GM23338 (cell line): Measurements from ENCODE around the gene RNF157. TPM values are rescaled to one million over a fixed set of nuclear protein-coding genes. Genes with fewer than 3 reads are reported as not detected.

Experiments
- ATAC-seq: fragments of 200-7000 bp; cut with Tn5 transposase; 3 replicates; pipeline ENCODE4 v1.9.1; 2020
- DNase-seq: peaks from one replicate; pipeline ENCODE4 v3.0.0-alpha.2; 2015; ENCODE audit warnings: low spot score
- H2AFZ ChIP-seq: fragments of 200-600 bp; sonication (generic); 2 replicates; pipeline ENCODE4 v1.8.0; 2016; ENCODE audit warnings: antibody characterized with exemption, mild to moderate bottlenecking, moderate library complexity
- H3F3A ChIP-seq: fragments of 200-600 bp; sonication (generic); replicated peaks from 2 replicates; pipeline ENCODE4 v1.8.0; 2017; ENCODE audit warnings: antibody characterized with exemption, mixed run types, low read depth
- H3K27ac ChIP-seq: fragments of 200-600 bp; sonication (generic); 2 replicates; pipeline ENCODE4 v1.6.1; 2016; ENCODE audit warnings: low read depth
- H3K27me3 ChIP-seq: fragments of 200-600 bp; sonication (generic); 2 replicates; pipeline ENCODE4 v1.8.0; 2016; ENCODE audit warnings: mild to moderate bottlenecking, mixed run types, moderate library complexity; ENCODE audit not compliant: insufficient read depth
- H3K36me3 ChIP-seq: fragments of 200-600 bp; sonication (generic); 2 replicates; pipeline ENCODE4 v1.8.0; 2016; ENCODE audit warnings: mild to moderate bottlenecking; ENCODE audit not compliant: insufficient read depth
- H3K4me1 ChIP-seq: fragments of 200-600 bp; sonication (generic); 2 replicates; pipeline ENCODE4 v1.8.0; 2016; ENCODE audit warnings: mild to moderate bottlenecking, moderate library complexity; ENCODE audit not compliant: insufficient read depth
- H3K4me2 ChIP-seq: fragments of 200-600 bp; sonication (generic); 2 replicates; pipeline ENCODE4 v1.7.1; 2017; ENCODE audit warnings: mixed run types
- H3K4me3 ChIP-seq: fragments of 200-600 bp; sonication (generic); 2 replicates; pipeline ENCODE4 v1.6.1; 2016; ENCODE audit warnings: mixed run types
- H3K79me2 ChIP-seq: fragments of 200-600 bp; sonication (generic); replicated peaks from 2 replicates; pipeline ENCODE4 v1.8.0; 2017; ENCODE audit warnings: mild to moderate bottlenecking; ENCODE audit not compliant: insufficient read depth
- H3K9me2 ChIP-seq: fragments of 200-600 bp; sonication (generic); 2 replicates; pipeline ENCODE4 v1.8.0; 2017; ENCODE audit not compliant: insufficient read depth
- H4K20me1 ChIP-seq: fragments of 200-600 bp; sonication (generic); replicated peaks from 2 replicates; pipeline ENCODE4 v1.8.0; 2017; ENCODE audit warnings: mild to moderate bottlenecking; ENCODE audit not compliant: insufficient read depth
- H3K27ac Mint-ChIP-seq: 2 replicates; pipeline ENCODE4 v1.8.0; 2020; ENCODE audit warnings: inconsistent platforms, mild to moderate bottlenecking, moderate library complexity, mixed read lengths
- H3K27me3 Mint-ChIP-seq: 3 replicates; pipeline ENCODE4 v1.8.0; 2022; ENCODE audit warnings: low read depth, mild to moderate bottlenecking, moderate library complexity, mixed read lengths, inconsistent platforms; ENCODE audit not compliant: insufficient read depth, poor library complexity
- H3K36me3 Mint-ChIP-seq: 3 replicates; pipeline ENCODE4 v1.8.0; 2021; ENCODE audit warnings: low read depth, mild to moderate bottlenecking, inconsistent platforms, moderate library complexity, mixed read lengths
- H3K4me1 Mint-ChIP-seq: 3 replicates; pipeline ENCODE4 v1.8.0; 2020; ENCODE audit warnings: mild to moderate bottlenecking, inconsistent platforms, mixed read lengths
- H3K4me3 Mint-ChIP-seq: 3 replicates; pipeline ENCODE4 v1.8.0; 2021; ENCODE audit warnings: moderate library complexity, mild to moderate bottlenecking, inconsistent platforms, mixed read lengths
- H3K9me3 Mint-ChIP-seq: 3 replicates; pipeline ENCODE4 v1.8.0; 2020; ENCODE audit warnings: moderate library complexity, mild to moderate bottlenecking, inconsistent platforms, mixed read lengths
- CREB1 ChIP-seq: fragments of 250-450 bp; sonication (Bioruptor Pico); IDR thresholded peaks from 2 replicates; pipeline ENCODE4 v1.5.0; 2020; ENCODE audit warnings: low read depth, mild to moderate bottlenecking, moderate library complexity
- CTCF ChIP-seq, 2 experiments: fragments of 200-600 bp in 1 of 2; sonication (generic) in 1 of 2; conservative IDR thresholded peaks; 2 replicates each; pipeline versions ENCODE4 v1.5.1 to v1.6.1; 2016 to 2017; ENCODE audit warnings: antibody characterized with exemption in 2 of 2, low read depth in 2 of 2, mild to moderate bottlenecking in 2 of 2, moderate library complexity in 1 of 2
- ETS1 ChIP-seq: IDR thresholded peaks from 2 replicates; pipeline ENCODE4 v1.6.1; 2016; ENCODE audit warnings: antibody characterized with exemption
- EZH2 ChIP-seq: fragments of 200-600 bp; sonication (generic); IDR thresholded peaks from one replicate; pipeline ENCODE4 v1.8.0; 2017; ENCODE audit warnings: antibody characterized with exemption, mild to moderate bottlenecking, low read depth; ENCODE audit not compliant: unreplicated experiment
- EZH2phosphoT487 ChIP-seq: fragments of 200-600 bp; sonication (generic); IDR thresholded peaks from one replicate; pipeline ENCODE4 v1.8.1; 2018; ENCODE audit warnings: antibody characterized with exemption; ENCODE audit not compliant: unreplicated experiment
- JUNB ChIP-seq: IDR thresholded peaks from one replicate; pipeline ENCODE4 v1.6.1; 2016; ENCODE audit warnings: antibody characterized with exemption; ENCODE audit not compliant: unreplicated experiment
- NANOG ChIP-seq: IDR thresholded peaks from 2 replicates; pipeline ENCODE4 v1.6.1; 2016; ENCODE audit warnings: antibody characterized with exemption, borderline replicate concordance
- POLR2AphosphoS5 ChIP-seq: IDR thresholded peaks from 2 replicates; pipeline ENCODE4 v1.6.1; 2016; ENCODE audit warnings: antibody characterized with exemption, low read depth
- REST ChIP-seq: IDR thresholded peaks from one replicate; pipeline ENCODE4 v1.6.1; 2018; ENCODE audit warnings: antibody characterized with exemption; ENCODE audit not compliant: unreplicated experiment
- STAT1 ChIP-seq: IDR thresholded peaks from one replicate; pipeline ENCODE4 v1.6.1; 2016; ENCODE audit warnings: antibody characterized with exemption; ENCODE audit not compliant: unreplicated experiment
- ZNF114 ChIP-seq: fragments of 250-450 bp; sonication (Bioruptor Pico); IDR thresholded peaks from 2 replicates; pipeline ENCODE4 v1.5.0; 2020; ENCODE audit warnings: mild to moderate bottlenecking, moderate library complexity
- ZNF331 ChIP-seq: fragments of 250-450 bp; sonication (Bioruptor Pico); IDR thresholded peaks from 2 replicates; pipeline ENCODE4 v1.5.0; 2020; ENCODE audit warnings: low read depth, mild to moderate bottlenecking, moderate library complexity
- ZNF462 ChIP-seq: fragments of 250-450 bp; sonication (Bioruptor Pico); IDR thresholded peaks from 2 replicates; pipeline ENCODE4 v1.5.0; 2020; ENCODE audit warnings: mild to moderate bottlenecking, moderate library complexity
- polyA plus RNA-seq: library from polyadenylated mRNA; unstranded; fragments of >200 nt; fragmentation: Nextera tagmentation; extraction: Ambion mirVana; gene quantifications from 2 replicates; pipeline ENCODE4 v1.2.1, GENCODE V29; 2016
- total RNA-seq: library from RNA; depleted of rRNA; stranded (reverse); fragments of >200 nt; shearing (Covaris generic); gene quantifications from 2 replicates; pipeline ENCODE4 v1.2.3, GENCODE V29; 2014

Gene RNF157
- total and polyA plus RNA-seq, 2 experiments from 2014 or later = 7.8 to 11.7 TPM

- Histone ChIP-seq H3K9me2 (no peaks in the 10 kb centered on the region), H3K4me1 (no peaks in the 10 kb centered on the region), H3K36me3 (no peaks in the 10 kb centered on the region), H3K4me3 (no peak overlapping the region), H3F3A (no peaks in the 10 kb centered on the region), H3K79me2 (no peaks in the 10 kb centered on the region), H3K4me2 (no peak overlapping the region), H4K20me1 (no peaks in the 10 kb centered on the region), H2AFZ (peak overlapping the region; percentile 66), H3K27me3 (no peaks in the 10 kb centered on the region), H3K27ac (no peak overlapping the region)
- ATAC-seq (no peak), DNase-seq (no peak)
- Mint-ChIP-seq H3K36me3 (0 out of 3 replicates have a peak, but pooled peaks cover 2% of the 10 kb centered on the region), H3K27ac (no peak overlapping the region), H3K9me3 (no peaks in the 10 kb centered on the region), H3K27me3 (peaks cover 8% of the 10 kb centered on the region), H3K4me1 (peaks cover 4% of the 10 kb centered on the region; the same call in 2 of the 3 replicates), H3K4me3 (no peak overlapping the region)
- no peak for TF ChIP-seq EZH2phosphoT487
- TF ChIP-seq POLR2AphosphoS5 = no peak
- no peak for TF ChIP-seq NANOG
- no peak for TF ChIP-seq REST
- TF ChIP-seq ETS1 = no peak
- TF ChIP-seq STAT1 = no peak
- no peak for TF ChIP-seq CTCF (conservative IDR thresholded peaks at IDR 0.05; ENCODE audit: low read depth in 2 of 2)
- TF ChIP-seq ZNF331 (CRISPR knock-in tag) = no peak
- TF ChIP-seq JUNB = no peak
- TF ChIP-seq ZNF462 (CRISPR knock-in tag) = no peak
- TF ChIP-seq CREB1 (CRISPR knock-in tag) = no peak
- no peak for TF ChIP-seq ZNF114
- no peak for TF ChIP-seq EZH2
Observed at GRCh38 chr17:76255801-76256429, 15.6 kb upstream of the RNF157 start.
